Suppressor macrophage (primary cell): ENCODE results near the gene HNRNPUL2.

Source experiments
- DNase-seq, 4 experiments: peaks; one replicate each; pipeline ENCODE4 v3.0.0-alpha.2; 2020 to 2022

HNRNPUL2 gene

DNA sequence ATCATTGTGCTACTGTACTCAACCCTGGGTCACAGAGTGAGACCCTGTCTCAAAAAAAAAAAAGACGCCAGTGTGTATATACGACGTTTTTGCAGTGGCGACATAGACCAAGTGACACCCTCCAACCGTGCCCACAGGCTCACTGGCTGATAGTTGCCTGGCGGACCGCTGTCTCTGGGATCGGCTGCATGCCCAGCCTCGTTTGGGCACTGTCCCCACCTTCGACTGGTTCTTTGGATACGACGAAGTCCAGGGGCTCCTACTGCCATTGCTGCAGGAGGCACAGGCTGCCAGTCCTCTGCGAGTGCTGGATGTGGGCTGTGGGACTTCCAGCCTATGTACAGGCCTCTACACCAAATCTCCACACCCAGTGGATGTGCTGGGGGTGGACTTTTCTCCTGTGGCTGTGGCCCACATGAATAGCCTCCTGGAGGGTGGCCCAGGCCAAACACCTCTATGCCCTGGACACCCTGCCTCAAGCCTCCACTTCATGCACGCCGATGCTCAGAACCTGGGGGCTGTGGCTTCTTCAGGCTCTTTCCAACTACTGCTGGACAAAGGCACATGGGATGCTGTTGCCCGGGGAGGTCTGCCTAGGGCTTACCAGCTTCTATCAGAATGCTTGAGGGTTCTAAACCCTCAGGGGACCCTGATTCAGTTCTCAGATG, 60.9 kb downstream of the HNRNPUL2 start:
- DNase-seq, result no peak

- DNase-seq, result peak; percentile 55 to 76 (median 67)
These were observed 61.5 kb downstream of the HNRNPUL2 start for GRCh38 chr11:62665599-62666258.

GRCh38 chr11:62665075-62665598, 62.1 kb downstream of the HNRNPUL2 start, which contains the start of the genes C11orf98 and CSKMT:
C11orf98 (minus strand) TSS chr11:62665210; CDS start chr11:62665169, 41 bp downstream.
CSKMT (plus strand) TSS chr11:62665312; CDS start chr11:62665880, 568 bp downstream.
- peak; percentile 95 to 98 (median 96) for DNase-seq

DNA sequence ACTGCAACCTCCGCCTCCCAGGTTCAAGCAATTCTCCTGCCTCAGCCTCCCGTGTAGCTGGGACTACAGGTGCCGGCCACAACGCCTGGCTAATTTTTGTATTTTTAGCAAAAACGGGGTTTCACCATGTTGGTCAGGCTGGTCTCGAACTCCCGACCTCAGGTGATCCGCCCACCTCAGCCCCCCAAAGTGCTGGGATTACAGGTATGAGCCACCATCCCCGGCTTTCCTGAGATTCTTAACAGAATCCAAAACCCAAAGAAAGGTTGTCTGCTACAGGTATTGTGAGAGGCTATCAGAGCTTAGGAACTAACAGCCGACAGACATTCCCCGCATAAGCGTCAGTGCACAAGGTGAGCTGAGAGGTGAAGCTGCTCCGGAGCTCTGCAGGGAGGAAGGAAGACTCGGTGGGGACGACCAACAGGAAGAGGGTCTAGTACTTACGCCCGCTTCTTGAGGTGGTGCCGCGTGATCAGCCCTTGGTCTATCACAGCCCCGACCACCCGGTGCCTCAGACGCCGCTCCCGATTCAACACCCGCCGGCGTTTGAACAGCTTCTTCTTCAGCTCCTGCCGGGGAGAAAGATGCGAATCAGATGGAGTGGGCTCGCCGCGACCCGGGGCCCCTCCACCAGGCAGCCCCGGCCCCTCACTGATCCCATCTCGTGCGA, 62.7 kb downstream of the HNRNPUL2 start:
- DNase-seq, result peak in 1 of 4 experiments; percentile 52
